ENCODE results near the gene CFAP100. TPM values are rescaled to one million over a fixed set of nuclear protein-coding genes. Genes with fewer than 3 reads are reported as not detected.

Gene CFAP100
- total RNA-seq, 1 donor from 2014 or later = not detected

DNA sequence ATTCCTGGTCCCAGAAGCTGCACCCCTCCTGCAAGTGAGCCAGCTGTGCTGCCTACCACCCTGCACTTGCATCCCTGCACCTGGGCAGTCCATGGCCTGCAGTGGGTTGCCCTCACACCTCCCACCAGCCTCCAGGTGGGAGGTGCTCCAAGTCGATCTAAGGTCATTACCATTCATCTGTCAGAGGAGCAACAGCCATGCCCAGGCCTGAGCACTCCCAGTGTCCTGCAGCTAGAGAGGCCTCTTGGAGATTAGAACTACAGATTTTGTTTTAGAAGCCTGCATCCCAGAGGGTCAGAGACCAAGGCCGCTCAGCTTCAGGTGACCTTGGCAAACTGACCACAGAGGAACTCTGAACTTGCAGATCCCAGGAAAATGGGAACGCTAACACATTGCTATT lies 90.0 kb downstream of the CFAP100 start:
- no peaks in the 10 kb centered on the region for H3K9me3 ChIP-seq (ENCODE audit: insufficient read depth, low read depth, low read length)
- no peak overlapping the region for H3K4me3 Mint-ChIP-seq (ENCODE audit: unreplicated experiment)
- no peak for FAIRE-seq
- no peak overlapping the region for H3K27ac ChIP-seq (ENCODE audit: low read depth, low read length)
- no peak for TF ChIP-seq EZH2 (IDR thresholded peaks at IDR 0.05; ENCODE audit: insufficient read depth, low read length)
- TF ChIP-seq, protein P1, sequence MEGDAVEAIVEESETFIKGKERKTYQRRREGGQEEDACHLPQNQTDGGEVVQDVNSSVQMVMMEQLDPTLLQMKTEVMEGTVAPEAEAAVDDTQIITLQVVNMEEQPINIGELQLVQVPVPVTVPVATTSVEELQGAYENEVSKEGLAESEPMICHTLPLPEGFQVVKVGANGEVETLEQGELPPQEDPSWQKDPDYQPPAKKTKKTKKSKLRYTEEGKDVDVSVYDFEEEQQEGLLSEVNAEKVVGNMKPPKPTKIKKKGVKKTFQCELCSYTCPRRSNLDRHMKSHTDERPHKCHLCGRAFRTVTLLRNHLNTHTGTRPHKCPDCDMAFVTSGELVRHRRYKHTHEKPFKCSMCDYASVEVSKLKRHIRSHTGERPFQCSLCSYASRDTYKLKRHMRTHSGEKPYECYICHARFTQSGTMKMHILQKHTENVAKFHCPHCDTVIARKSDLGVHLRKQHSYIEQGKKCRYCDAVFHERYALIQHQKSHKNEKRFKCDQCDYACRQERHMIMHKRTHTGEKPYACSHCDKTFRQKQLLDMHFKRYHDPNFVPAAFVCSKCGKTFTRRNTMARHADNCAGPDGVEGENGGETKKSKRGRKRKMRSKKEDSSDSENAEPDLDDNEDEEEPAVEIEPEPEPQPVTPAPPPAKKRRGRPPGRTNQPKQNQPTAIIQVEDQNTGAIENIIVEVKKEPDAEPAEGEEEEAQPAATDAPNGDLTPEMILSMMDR (IDR thresholded peaks at IDR 0.05; ENCODE audit: insufficient read depth, low read depth, low read length) = no peak
- H3K4me1 Mint-ChIP-seq (ENCODE audit: low read depth, unreplicated experiment) = peaks cover 9% of the 10 kb centered on the region
- no peaks in the 10 kb centered on the region for H3K36me3 Mint-ChIP-seq (ENCODE audit: low read depth, unreplicated experiment)
- no peak overlapping the region for H3K4me2 ChIP-seq (ENCODE audit: low read length)
- no peaks in the 10 kb centered on the region for H3K36me3 ChIP-seq (ENCODE audit: insufficient read depth, low read length)
- no peak for DNase-seq (ENCODE audit: low read depth)
- H3K27ac Mint-ChIP-seq (ENCODE audit: unreplicated experiment) = no peak overlapping the region
- peaks cover 5% of the 10 kb centered on the region for H3K4me1 ChIP-seq (ENCODE audit: insufficient read depth, low read length)
- peaks cover 33% of the 10 kb centered on the region for H3K27me3 Mint-ChIP-seq (ENCODE audit: low read depth, unreplicated experiment)
- no peak overlapping the region for H2AFZ ChIP-seq (ENCODE audit: low read depth, low read length)
- H3K9me3 Mint-ChIP-seq (ENCODE audit: unreplicated experiment) = no peaks in the 10 kb centered on the region
- H3K27me3 ChIP-seq (ENCODE audit: insufficient read depth, low read length) = peaks cover 2% of the 10 kb centered on the region
- H3K9ac ChIP-seq (ENCODE audit: low read length) = no peak overlapping the region
- H3K79me2 ChIP-seq (ENCODE audit: insufficient read depth, low read length) = no peaks in the 10 kb centered on the region
- H4K20me1 ChIP-seq (ENCODE audit: insufficient read depth, low read length) = no peaks in the 10 kb centered on the region
- H3K4me3 ChIP-seq (ENCODE audit: insufficient read depth, low read depth, low read length) = no peak overlapping the region

DNA sequence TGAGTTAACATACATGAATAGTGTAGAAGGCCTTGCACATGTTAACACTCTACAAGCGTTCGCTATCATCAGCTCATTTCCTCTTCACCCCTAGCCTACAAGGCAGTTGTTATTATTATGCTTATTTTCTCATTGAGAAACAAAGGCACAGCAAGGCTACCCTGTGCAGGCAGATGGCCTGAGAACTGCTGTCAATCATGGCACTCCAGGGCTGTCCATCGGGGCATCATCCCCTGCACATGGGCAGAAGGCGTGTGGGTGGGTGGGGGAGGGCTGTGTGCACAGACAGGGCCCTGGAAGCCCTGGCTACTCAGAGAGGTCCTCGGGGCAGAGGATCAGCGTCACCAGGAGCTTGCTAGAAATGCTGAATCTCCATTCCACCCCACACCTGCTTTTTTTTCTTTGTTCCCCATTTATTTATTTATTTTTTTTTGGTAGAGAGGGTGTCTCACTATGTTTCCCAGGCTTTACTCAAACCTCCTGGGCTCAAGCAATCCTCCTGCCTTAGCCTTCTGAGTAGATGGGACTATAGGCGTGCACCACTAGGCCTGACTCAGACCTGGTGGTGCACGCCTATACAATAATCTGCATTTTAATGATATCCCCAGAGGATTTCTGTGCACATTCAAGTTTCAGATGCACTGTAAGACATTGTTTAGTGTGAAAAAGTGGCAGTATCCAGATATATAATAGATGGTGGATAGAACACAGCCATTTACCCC lies 90.6 kb downstream of the CFAP100 start:
- H3K27ac Mint-ChIP-seq (ENCODE audit: unreplicated experiment) = no peak overlapping the region
- peaks cover 12% of the 10 kb centered on the region for H3K4me1 Mint-ChIP-seq (ENCODE audit: low read depth, unreplicated experiment)
- Histone ChIP-seq H3K4me2 (ENCODE audit: low read length) (no peak overlapping the region), H3K4me3 (ENCODE audit: insufficient read depth, low read depth, low read length) (no peak overlapping the region), H3K36me3 (ENCODE audit: insufficient read depth, low read length) (no peaks in the 10 kb centered on the region), H3K9me3 (ENCODE audit: insufficient read depth, low read depth, low read length) (no peaks in the 10 kb centered on the region), H3K9ac (ENCODE audit: low read length) (no peak overlapping the region), H3K79me2 (ENCODE audit: insufficient read depth, low read length) (no peaks in the 10 kb centered on the region), H3K4me1 (ENCODE audit: insufficient read depth, low read length) (peaks cover 5% of the 10 kb centered on the region), H4K20me1 (ENCODE audit: insufficient read depth, low read length) (no peaks in the 10 kb centered on the region), H2AFZ (ENCODE audit: low read depth, low read length) (no peak overlapping the region), H3K27ac (ENCODE audit: low read depth, low read length) (no peak overlapping the region), H3K27me3 (ENCODE audit: insufficient read depth, low read length) (peaks cover 2% of the 10 kb centered on the region)
- FAIRE-seq (no peak), DNase-seq (ENCODE audit: low read depth) (no peak)
- H3K4me3 Mint-ChIP-seq (ENCODE audit: unreplicated experiment) = no peak overlapping the region
- peaks cover 30% of the 10 kb centered on the region for H3K27me3 Mint-ChIP-seq (ENCODE audit: low read depth, unreplicated experiment)
- no peaks in the 10 kb centered on the region for H3K36me3 Mint-ChIP-seq (ENCODE audit: low read depth, unreplicated experiment)
- no peak for TF ChIP-seq EZH2 (IDR thresholded peaks at IDR 0.05; ENCODE audit: insufficient read depth, low read length)
- TF ChIP-seq, protein P1 (IDR thresholded peaks at IDR 0.05; ENCODE audit: insufficient read depth, low read depth, low read length) = no peak
- H3K9me3 Mint-ChIP-seq (ENCODE audit: unreplicated experiment) = no peaks in the 10 kb centered on the region

DNA sequence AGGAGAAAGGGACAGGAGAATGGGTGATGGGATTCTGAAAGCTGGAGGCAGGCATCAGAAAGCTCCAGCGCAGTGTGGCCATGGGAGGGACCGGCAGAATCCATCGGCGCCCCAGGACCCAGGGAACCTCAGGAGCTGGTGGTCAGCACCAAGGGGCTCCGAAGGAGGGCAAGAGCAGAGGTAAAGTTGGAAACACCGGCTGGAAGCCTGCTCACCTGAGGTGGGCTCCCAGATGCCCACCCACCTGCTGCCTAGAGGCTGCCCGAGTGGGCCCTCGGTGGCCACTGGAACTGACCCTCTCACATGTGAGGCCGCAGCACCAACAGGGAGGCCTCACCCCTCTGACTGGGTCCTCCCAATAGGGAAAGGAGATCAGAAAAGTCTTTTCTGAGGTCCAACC lies 91.2 kb downstream of the CFAP100 start:
- no peak for DNase-seq (ENCODE audit: low read depth)
- peaks cover 2% of the 10 kb centered on the region for H3K27me3 ChIP-seq (ENCODE audit: insufficient read depth, low read length)
- Mint-ChIP-seq H3K27me3 (ENCODE audit: low read depth, unreplicated experiment) (peaks cover 25% of the 10 kb centered on the region), H3K9me3 (ENCODE audit: unreplicated experiment) (no peaks in the 10 kb centered on the region), H3K27ac (ENCODE audit: unreplicated experiment) (no peak overlapping the region), H3K4me3 (ENCODE audit: unreplicated experiment) (no peak overlapping the region), H3K36me3 (ENCODE audit: low read depth, unreplicated experiment) (no peaks in the 10 kb centered on the region), H3K4me1 (ENCODE audit: low read depth, unreplicated experiment) (peaks cover 12% of the 10 kb centered on the region)
- no peak overlapping the region for H3K4me2 ChIP-seq (ENCODE audit: low read length)
- H3K9me3 ChIP-seq (ENCODE audit: insufficient read depth, low read depth, low read length) = no peaks in the 10 kb centered on the region
- no peak for FAIRE-seq
- TF ChIP-seq, protein P1 (IDR thresholded peaks at IDR 0.05; ENCODE audit: insufficient read depth, low read depth, low read length) = no peak
- no peak for TF ChIP-seq EZH2 (IDR thresholded peaks at IDR 0.05; ENCODE audit: insufficient read depth, low read length)
- H3K27ac ChIP-seq (ENCODE audit: low read depth, low read length) = no peak overlapping the region
- no peak overlapping the region for H3K9ac ChIP-seq (ENCODE audit: low read length)
- no peaks in the 10 kb centered on the region for H3K36me3 ChIP-seq (ENCODE audit: insufficient read depth, low read length)
- H4K20me1 ChIP-seq (ENCODE audit: insufficient read depth, low read length) = no peaks in the 10 kb centered on the region
- no peak overlapping the region for H3K4me3 ChIP-seq (ENCODE audit: insufficient read depth, low read depth, low read length)
- H3K79me2 ChIP-seq (ENCODE audit: insufficient read depth, low read length) = no peaks in the 10 kb centered on the region
- H2AFZ ChIP-seq (ENCODE audit: low read depth, low read length) = no peak overlapping the region
- H3K4me1 ChIP-seq (ENCODE audit: insufficient read depth, low read length) = peaks cover 5% of the 10 kb centered on the region
